HG03521 (cell line): Measurements from ENCODE around the gene LGALS9B.
"Not testable (repeated sequence)": the region's sequence is repeated elsewhere in the genome, so short reads cannot be mapped to it uniquely, and the experiment has no call there.

Source experiments
- ATAC-seq: cut with Tn5 transposase; IDR thresholded peaks from one replicate; pipeline ENCODE4 v1.9.1; 2021; ENCODE audit warnings: mild to moderate bottlenecking, moderate library complexity; ENCODE audit not compliant: unreplicated experiment

The LGALS9B gene

GRCh38 chr17:20467447-20467846, at the start of gene LGALS9B:
Gene LGALS9B (minus strand): TSS chr17:20467539. CDS start chr17:20467470, 69 bp downstream.
- ATAC-seq = peak; percentile 81

- ATAC-seq = not testable (repeated sequence)
Observed at GRCh38 chr17:20516986-20517385, 49.6 kb upstream of the LGALS9B start.

DNA sequence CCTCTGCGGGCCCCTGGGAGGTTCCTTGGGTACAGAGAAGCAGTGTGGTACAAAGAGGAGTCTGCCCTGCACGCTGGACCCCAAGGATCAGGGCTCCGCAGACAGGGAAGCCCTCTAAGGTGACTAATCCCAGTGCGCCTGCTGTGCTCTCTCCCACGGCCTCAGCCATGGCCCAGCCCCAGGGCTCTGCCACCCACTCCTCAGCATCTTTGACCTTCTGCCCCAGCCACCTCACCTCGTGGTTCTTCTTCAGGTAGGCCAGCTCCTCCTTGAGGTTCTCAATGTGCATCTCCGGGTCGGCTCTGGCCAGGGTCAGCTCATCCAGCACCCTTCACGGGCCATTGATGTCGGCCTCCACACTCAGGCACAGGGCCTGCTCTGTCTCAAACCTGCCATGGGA, 47.8 kb upstream of the LGALS9B start:
- not testable (repeated sequence) for ATAC-seq

DNA sequence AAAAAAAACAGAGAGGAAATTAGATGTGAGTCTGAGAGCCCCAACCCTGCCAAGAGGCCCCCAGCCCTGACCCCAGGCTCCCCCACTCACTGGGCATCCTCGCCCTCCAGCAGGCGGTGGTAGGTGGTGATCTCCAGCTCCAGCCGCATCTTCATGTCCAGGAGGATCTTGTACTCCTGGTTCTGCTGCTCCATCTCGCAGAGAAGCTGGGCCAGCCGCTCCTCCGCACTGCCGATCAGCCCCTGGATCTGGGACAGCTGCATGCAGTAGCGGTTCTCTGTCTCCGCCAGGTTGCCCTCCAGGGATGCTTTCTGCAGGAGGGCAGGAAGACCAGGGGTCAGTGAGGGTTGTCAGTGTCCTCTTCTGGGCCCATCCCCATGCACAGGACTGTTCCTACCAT, 46.2 kb upstream of the LGALS9B start:
- ATAC-seq = not testable (repeated sequence)

GRCh38 chr17:20512378-20512777, 45.0 kb upstream of the LGALS9B start:
- ATAC-seq = not testable (repeated sequence)

GRCh38 chr17:20511778-20512177, 44.4 kb upstream of the LGALS9B start:
- ATAC-seq = not testable (repeated sequence)

DNA sequence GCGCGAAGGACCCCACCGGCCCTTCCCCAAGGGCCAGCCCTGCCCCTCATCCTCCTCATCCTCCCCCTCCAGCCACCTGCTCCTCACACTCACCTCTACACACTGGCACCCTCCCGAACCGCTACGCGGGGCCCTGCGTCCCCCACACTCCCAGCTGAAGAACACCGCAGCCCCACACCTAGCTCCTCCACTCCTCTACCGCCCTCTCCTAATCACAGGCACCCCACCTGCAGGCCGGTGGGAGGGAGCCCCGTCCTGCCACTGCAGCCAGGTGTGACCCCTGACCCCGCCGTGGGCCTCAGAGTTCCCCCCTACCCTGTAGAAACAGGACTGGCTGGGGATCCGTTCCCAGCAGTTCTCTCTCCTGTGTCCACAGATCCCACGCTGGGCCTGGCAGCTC, 38.0 kb upstream of the LGALS9B start:
- not testable (repeated sequence) for ATAC-seq

DNA sequence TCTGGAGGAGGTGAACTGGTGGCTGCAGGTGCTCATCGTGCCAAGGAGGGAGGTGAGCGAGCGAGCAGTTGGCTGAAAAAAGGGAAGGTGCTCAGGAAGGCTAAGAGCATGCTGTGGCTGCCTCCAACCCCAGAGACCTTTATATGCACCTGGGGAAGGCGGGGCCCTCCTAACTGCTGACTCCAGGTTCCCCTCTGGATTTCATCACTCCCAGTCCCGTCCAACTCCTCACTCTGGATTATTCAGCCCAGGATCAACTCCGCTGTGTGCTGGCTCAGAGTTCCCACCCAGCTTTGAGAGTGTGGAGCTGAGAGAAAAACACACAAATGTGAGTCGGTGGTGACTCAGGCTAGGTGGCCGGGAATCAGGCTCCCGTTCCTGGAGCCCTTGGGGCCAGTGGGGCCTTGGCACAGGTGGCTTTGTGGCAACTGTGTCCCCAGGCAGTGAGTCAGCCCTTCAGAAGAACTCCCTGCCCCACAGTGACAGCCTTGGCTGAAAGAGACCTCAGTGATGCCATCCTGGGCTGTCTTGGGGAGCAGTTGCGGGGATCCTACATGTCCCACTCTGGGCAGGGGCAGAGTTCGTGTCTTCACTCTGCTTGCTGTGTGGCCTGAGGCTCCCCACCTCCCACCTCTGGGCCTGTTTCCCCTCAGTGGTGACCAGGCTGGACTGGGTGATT, 37.2 kb upstream of the LGALS9B start:
- not testable (repeated sequence) for ATAC-seq

GRCh38 chr17:20501896-20502295, 34.6 kb upstream of the LGALS9B start:
- ATAC-seq = not testable (repeated sequence)

DNA sequence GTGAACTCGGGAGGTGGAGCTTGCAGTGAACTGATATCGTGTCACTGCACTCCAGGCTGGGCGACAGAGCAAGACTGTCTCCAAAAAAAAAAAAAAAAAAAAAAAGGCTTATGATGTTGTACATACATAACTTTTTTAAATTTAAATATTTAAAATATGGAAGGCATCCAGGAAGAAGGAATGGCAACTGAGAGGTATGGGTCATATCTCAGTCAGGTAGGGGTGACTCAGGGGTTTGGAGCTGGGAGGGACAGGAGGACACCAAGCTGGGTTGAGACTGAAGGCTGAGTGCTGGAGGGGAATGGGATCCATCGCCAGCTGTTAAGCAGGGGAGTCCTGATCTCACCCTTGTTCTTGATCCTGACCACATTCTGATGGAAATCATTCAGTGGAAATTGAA, 33.0 kb upstream of the LGALS9B start:
- ATAC-seq = not testable (repeated sequence)

GRCh38 chr17:20495420-20495819, 28.1 kb upstream of the LGALS9B start:
- ATAC-seq = not testable (repeated sequence)

- not testable (repeated sequence) for ATAC-seq
Observed at GRCh38 chr17:20494735-20495134, 27.4 kb upstream of the LGALS9B start.

DNA sequence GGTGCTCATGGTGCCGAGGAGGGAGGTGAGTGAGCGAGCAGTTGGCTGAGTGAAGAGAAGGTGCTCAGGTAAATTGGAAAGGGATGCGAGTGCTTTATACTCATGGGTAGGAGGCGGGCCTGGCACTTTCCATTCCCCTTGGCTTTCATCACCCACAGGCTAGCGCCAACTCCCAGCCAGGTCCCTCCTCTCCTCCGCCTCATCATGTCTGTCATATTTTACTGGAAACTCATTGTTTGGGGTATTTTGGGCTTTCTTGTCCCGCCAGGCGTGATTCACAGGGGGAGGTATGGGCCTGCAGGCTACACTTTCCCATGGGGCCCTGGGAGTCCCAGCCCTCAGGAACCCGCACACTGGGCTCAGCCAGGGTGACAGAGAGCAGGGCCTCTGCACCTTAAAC, 26.8 kb upstream of the LGALS9B start:
- not testable (repeated sequence) for ATAC-seq

DNA sequence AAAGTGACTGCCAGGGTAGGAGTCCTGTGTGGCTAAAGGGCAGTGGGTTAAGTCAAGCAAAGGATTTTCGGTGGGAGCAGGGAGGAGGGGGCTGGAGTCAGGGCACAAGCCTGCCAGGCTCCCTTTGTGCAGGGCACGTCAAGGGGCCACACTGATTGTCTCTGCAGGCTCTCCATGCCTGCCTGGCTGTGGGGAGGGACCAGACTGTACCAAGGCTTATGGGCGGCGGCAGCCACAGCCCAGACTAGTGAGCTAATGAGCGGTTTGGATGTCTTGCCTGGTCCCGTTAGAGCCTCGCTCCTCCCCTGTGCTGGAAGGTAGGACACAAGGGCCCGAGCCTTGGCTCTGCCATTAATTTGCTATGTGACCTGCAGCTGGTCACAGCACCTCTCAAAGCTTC, 25.6 kb upstream of the LGALS9B start:
- not testable (repeated sequence) for ATAC-seq

- ATAC-seq = not testable (repeated sequence)
Observed at GRCh38 chr17:20492099-20492498, 24.8 kb upstream of the LGALS9B start.

- not testable (repeated sequence) for ATAC-seq
Observed at GRCh38 chr17:20484930-20485329, 17.6 kb upstream of the LGALS9B start.

GRCh38 chr17:20479889-20480591, 12.7 kb upstream of the LGALS9B start:
- not testable (repeated sequence) for ATAC-seq

GRCh38 chr17:20477398-20478071, 10.2 kb upstream of the LGALS9B start:
- ATAC-seq = not testable (repeated sequence)

- not testable (repeated sequence) for ATAC-seq
Observed at GRCh38 chr17:20475137-20475831, 7.9 kb upstream of the LGALS9B start.

DNA sequence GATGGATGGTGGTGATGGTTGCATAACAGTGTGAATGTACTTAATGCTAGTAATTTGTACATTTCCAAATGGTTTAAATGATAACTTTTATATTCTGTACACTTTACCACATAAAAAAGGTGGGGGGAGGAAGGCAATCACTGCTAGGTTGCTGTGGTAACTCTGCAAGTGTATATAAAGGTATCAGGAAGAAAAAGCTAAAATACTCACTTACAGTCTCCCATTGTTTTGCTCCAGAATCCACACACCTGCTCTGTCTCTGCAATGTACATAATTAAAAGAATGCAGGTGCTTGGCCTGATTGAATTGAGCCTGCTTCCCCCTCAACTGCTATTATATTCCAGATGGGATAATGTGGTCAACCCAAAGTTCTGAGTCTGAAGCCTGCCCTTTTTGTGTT, 6.7 kb upstream of the LGALS9B start:
- not testable (repeated sequence) for ATAC-seq

DNA sequence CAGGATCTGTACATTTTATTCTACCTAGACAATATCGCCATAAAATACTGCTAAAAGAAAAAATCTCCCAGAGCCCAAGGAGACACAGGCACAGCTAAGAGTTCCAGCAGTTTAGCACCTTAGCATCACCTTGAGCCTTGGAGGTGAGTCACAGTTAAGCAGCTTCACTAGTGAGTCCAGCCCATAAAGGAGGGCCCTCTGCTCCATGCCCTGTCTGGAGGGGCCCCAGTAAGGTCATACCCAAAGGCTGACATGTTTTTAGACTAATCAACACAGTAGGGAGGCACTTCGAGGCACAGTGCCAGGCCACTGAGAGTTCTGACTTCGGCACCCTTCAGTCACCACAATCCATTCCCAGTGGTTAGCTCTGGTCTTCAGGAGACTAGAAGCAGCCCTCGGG, 2.6 kb upstream of the LGALS9B start:
- not testable (repeated sequence) for ATAC-seq
